Sigmoid colon (tissue), 7 donors: ENCODE results near the gene TSTD2. TPM values are rescaled to one million over a fixed set of nuclear protein-coding genes. Genes with fewer than 3 reads are reported as not detected.
"Not testable (repeated sequence)": the region's sequence is repeated elsewhere in the genome, so short reads cannot be mapped to it uniquely, and the experiment has no call there.

ENCODE experiments used
- DNase-seq: peaks from one replicate; pipeline ENCODE4 v3.0.0-alpha.2; 2019
- H3K27ac ChIP-seq, 4 donors: fragments of 200-600 bp; sonication (generic); one replicate each; pipeline ENCODE4 v1.5.1; 2016 to 2019; ENCODE audit warnings: mild to moderate bottlenecking in 1 of 4
- H3K27me3 ChIP-seq, 3 donors: fragments of 200-600 bp; sonication (generic); one replicate each; pipeline ENCODE4 v1.5.1; 2019; ENCODE audit warnings: mild to moderate bottlenecking in 1 of 3
- H3K36me3 ChIP-seq, 4 donors: fragments of 200-600 bp; sonication (generic); one replicate each; pipeline ENCODE4 v1.5.1; 2016 to 2019
- H3K4me1 ChIP-seq, 4 donors: fragments of 200-600 bp; sonication (generic); one replicate each; pipeline ENCODE4 v1.5.1; 2017 to 2019
- H3K4me3 ChIP-seq, 4 donors: fragments of 200-600 bp; sonication (generic); one replicate each; pipeline ENCODE4 v1.5.1; 2017 to 2019; ENCODE audit warnings: mild to moderate bottlenecking in 2 of 4, moderate library complexity in 1 of 4
- H3K9me3 ChIP-seq, 4 donors: fragments of 200-600 bp in 3 of 4; sonication (generic) in 3 of 4; one replicate each; pipeline versions ENCODE4 v1.5.1 to v1.6.1; 2013 to 2019
- EP300 ChIP-seq, 4 donors: sonication (generic); formaldehyde crosslinking; IDR thresholded peaks; one replicate each; pipeline ENCODE4 v1.6.1; 2017; ENCODE audit warnings: antibody characterized with exemption in 4 of 4
- POLR2A ChIP-seq, 2 donors: fragments of 450-650 bp; IDR thresholded peaks; one replicate each; pipeline ENCODE4 v1.6.1; 2016; ENCODE audit warnings: antibody characterized with exemption in 2 of 2, mild to moderate bottlenecking in 2 of 2, moderate library complexity in 2 of 2
- POLR2AphosphoS5 ChIP-seq, 4 donors: sonication (generic); formaldehyde crosslinking; IDR thresholded peaks; one replicate each; pipeline ENCODE4 v1.6.1; 2017; ENCODE audit warnings: antibody characterized with exemption in 4 of 4
- WGBS, 2 donors: extraction: QIAGEN DNeasy Blood & Tissue Kit; methylation state at CpG; one replicate each; pipeline ENCODE4 v1.1.7; 2013; 5-methylcytosine and 5-hydroxymethylcytosine counted together
- intact Hi-C: fragments of 100-400 bp; cut with DNase I; formaldehyde crosslinking; loops from one replicate; pipeline ENCODE4 v1.15.1; 2023
- polyA plus RNA-seq, 3 donors: library from polyadenylated mRNA; stranded (reverse); fragments of 200-250 nt; gene quantifications; one replicate each; pipeline ENCODE4 v1.2.3, GENCODE V29; 2013
- total RNA-seq, 4 donors: library from RNA; depleted of rRNA; stranded (reverse); fragments of >200 nt; gene quantifications; one replicate each; pipeline ENCODE4 v1.1.0, GENCODE V29; 2016
- TF ChIP-seq, protein P1 (sequence below), 4 experiments: fragments of 450-650 bp in 3 of 4; fragments of 200-600 bp in 1 of 4; IDR thresholded peaks; one replicate each; pipeline ENCODE4 v1.5.1; 2016 to 2019; ENCODE audit warnings: antibody characterized with exemption in 4 of 4, mild to moderate bottlenecking in 3 of 4, moderate library complexity in 2 of 4
- donor health status: healthy with polysubstance abuse.
- donor health status: Bipolar disorder and iron deficiency.
- donor health status: healthy.

Gene TSTD2
- total and polyA plus RNA-seq, 7 donors = 8.4 to 31.2 (median 15.5) TPM

DNA sequence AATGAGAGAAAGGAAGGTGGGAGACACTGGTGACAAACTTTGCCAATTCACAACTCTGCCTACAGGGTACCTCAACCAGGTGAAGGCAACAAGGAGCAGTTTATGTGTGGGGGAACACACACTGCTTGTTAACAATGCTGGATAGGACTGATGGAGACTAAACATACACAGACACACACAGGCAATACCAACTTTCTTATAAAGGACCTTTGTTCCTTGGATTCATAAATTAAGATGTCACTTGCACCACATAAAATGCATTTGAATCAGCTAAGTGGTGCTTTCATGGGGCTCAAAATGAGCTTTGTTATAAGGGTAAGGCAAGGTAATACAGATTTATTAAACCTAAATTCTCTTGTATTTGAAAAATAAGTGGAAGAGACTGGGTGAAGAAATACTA, 4.0 kb downstream of the TSTD2 start:
- peaks cover 0 to 42% (median 33%) of the 10 kb centered on the region in 4 donors for H3K4me1 ChIP-seq
- peak overlapping the region in 1 of 4 donors; percentile 4 for H3K27ac ChIP-seq
- intact Hi-C loops = no loop called here
- no peaks in the 10 kb centered on the region for H3K27me3 ChIP-seq
- H3K9me3 ChIP-seq = no peaks in the 10 kb centered on the region
- DNase-seq = no peak
- H3K36me3 ChIP-seq = peaks cover 0 to 17% (median 3%) of the 10 kb centered on the region in 4 donors
- no peak overlapping the region for H3K4me3 ChIP-seq
- TF ChIP-seq POLR2AphosphoS5 (IDR thresholded peaks at IDR 0.05) (no peak), POLR2A (IDR thresholded peaks at IDR 0.05) (no peak), EP300 (IDR thresholded peaks at IDR 0.05) (no peak)
- TF ChIP-seq, protein P1, sequence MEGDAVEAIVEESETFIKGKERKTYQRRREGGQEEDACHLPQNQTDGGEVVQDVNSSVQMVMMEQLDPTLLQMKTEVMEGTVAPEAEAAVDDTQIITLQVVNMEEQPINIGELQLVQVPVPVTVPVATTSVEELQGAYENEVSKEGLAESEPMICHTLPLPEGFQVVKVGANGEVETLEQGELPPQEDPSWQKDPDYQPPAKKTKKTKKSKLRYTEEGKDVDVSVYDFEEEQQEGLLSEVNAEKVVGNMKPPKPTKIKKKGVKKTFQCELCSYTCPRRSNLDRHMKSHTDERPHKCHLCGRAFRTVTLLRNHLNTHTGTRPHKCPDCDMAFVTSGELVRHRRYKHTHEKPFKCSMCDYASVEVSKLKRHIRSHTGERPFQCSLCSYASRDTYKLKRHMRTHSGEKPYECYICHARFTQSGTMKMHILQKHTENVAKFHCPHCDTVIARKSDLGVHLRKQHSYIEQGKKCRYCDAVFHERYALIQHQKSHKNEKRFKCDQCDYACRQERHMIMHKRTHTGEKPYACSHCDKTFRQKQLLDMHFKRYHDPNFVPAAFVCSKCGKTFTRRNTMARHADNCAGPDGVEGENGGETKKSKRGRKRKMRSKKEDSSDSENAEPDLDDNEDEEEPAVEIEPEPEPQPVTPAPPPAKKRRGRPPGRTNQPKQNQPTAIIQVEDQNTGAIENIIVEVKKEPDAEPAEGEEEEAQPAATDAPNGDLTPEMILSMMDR (IDR thresholded peaks at IDR 0.05) = no peak

DNA sequence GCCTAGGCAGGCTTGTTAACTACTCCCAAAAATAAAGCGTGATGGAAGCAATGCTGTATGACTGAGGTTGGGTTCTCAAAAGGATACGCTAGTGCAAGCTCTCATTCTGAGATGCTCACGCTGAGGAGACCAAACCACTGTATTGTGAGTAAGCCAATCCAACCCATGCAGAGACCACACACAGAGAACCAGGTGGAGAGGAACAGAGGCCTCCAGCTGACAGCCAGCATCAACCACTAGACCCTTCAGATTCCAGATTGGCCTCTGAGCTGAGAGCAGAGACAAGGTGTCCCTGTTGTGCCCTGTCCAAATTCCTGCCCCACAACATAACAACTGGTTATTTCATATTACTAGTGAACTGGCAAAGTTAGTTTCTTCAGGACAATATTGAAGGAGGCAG, 4.5 kb downstream of the TSTD2 start:
- Histone ChIP-seq H3K36me3 (peaks cover 0 to 21% (median 3%) of the 10 kb centered on the region in 4 donors), H3K4me1 (peaks cover 0 to 41% (median 33%) of the 10 kb centered on the region in 4 donors), H3K9me3 (no peaks in the 10 kb centered on the region), H3K4me3 (no peak overlapping the region), H3K27me3 (no peaks in the 10 kb centered on the region), H3K27ac (peak overlapping the region in 1 of 4 donors; percentile 4)
- DNase-seq = no peak
- 89 to 96% methylated on average over 3 of the region's 3 CpGs for WGBS, 2 donors
- TF ChIP-seq POLR2A (IDR thresholded peaks at IDR 0.05) = no peak
- TF ChIP-seq, protein P1 (IDR thresholded peaks at IDR 0.05) = no peak
- no peak for TF ChIP-seq POLR2AphosphoS5 (IDR thresholded peaks at IDR 0.05)
- no peak for TF ChIP-seq EP300 (IDR thresholded peaks at IDR 0.05)
- intact Hi-C loops = no loop called here

DNA sequence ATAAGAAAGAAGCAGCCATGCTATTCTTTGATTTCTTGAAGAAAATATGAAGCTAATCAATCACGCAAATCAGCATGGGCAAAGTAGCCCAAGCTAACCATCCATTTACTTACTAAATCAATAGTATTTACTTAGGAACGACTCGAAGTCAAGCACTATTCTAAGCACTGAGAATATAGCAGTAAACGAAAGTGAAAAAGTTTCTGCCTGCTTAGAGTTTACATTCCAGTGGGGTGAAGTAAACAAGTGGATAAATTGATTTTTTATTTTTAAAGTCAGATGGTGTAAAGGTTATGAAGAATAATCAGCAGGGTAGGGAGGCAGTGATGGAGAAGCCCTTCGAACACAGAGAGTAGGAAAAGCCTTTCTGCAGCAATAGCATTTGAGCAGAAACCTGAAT, 5.5 kb downstream of the TSTD2 start:
- Histone ChIP-seq H3K27ac (peak overlapping the region; percentile 12 to 41 (median 34)), H3K27me3 (no peaks in the 10 kb centered on the region)
- WGBS, 2 donors = 75 to 79% methylated on average over 5 of the region's 5 CpGs

DNA sequence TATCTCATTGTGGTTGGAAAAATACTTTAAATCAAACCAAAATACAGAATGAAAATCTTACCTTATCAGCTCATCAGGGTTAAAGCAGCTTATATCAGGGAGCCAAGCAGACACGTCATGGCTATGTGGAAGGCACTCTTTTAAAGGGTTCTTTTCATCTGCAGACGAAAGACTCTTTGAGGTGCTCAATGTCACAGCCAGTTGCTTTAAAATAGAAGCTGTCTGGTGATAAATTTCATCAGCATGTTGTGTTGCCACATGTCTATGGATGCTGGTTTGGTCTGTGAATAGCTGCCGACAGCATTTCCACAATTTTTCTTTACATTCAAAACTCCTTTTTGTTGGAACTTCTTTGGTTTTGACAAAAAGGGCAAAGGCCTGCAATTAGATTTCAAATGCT, 7.5 kb downstream of the TSTD2 start:
- WGBS, 2 donors = 63 to 65% methylated on average over 3 of the region's 3 CpGs
- H3K36me3 ChIP-seq = peaks cover 0 to 39% (median 3%) of the 10 kb centered on the region in 4 donors
- no peak for TF ChIP-seq POLR2A (IDR thresholded peaks at IDR 0.05)
- no peak for TF ChIP-seq POLR2AphosphoS5 (IDR thresholded peaks at IDR 0.05)
- no peak for TF ChIP-seq EP300 (IDR thresholded peaks at IDR 0.05)
- TF ChIP-seq, protein P1 (IDR thresholded peaks at IDR 0.05) = no peak
- H3K4me1 ChIP-seq = peaks cover 0 to 26% (median 21%) of the 10 kb centered on the region in 4 donors
- DNase-seq = no peak
- H3K27me3 ChIP-seq = no peaks in the 10 kb centered on the region
- intact Hi-C loops = no loop called here
- no peak overlapping the region for H3K4me3 ChIP-seq
- no peak overlapping the region for H3K27ac ChIP-seq
- no peaks in the 10 kb centered on the region for H3K9me3 ChIP-seq

More for the DNA sequence above, 5.5 kb downstream of the TSTD2 start:
- DNase-seq = no peak
- intact Hi-C loops = no loop called here
- Histone ChIP-seq H3K36me3 (peaks cover 0 to 31% (median 3%) of the 10 kb centered on the region in 4 donors), H3K4me1 (peaks cover 0 to 41% (median 33%) of the 10 kb centered on the region in 4 donors), H3K9me3 (no peaks in the 10 kb centered on the region), H3K4me3 (no peak overlapping the region)
- no peak for TF ChIP-seq POLR2AphosphoS5 (IDR thresholded peaks at IDR 0.05)
- TF ChIP-seq, protein P1 (IDR thresholded peaks at IDR 0.05) = no peak
- no peak for TF ChIP-seq POLR2A (IDR thresholded peaks at IDR 0.05)
- no peak for TF ChIP-seq EP300 (IDR thresholded peaks at IDR 0.05)

DNA sequence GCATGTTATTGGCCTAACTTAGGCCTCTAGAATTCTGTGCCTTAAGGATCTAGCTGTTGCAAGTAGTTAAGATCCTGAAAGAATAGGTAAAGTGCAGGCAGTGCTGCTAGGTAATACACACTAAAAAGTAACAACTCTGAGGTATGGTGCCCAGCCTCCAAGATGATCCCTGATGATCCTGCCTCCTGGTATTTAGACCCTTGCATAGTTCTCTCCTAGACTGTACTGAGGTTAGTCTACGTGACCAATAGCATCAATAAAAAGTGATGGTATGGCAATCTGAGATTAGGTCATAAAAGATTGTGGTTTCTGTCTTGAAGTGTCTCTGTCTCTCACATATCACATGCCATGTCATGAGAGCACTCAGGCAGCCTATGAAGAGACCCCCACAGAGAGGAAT, 9.2 kb downstream of the TSTD2 start:
- H3K36me3 ChIP-seq = peaks cover 0 to 42% (median 5%) of the 10 kb centered on the region in 4 donors

DNA sequence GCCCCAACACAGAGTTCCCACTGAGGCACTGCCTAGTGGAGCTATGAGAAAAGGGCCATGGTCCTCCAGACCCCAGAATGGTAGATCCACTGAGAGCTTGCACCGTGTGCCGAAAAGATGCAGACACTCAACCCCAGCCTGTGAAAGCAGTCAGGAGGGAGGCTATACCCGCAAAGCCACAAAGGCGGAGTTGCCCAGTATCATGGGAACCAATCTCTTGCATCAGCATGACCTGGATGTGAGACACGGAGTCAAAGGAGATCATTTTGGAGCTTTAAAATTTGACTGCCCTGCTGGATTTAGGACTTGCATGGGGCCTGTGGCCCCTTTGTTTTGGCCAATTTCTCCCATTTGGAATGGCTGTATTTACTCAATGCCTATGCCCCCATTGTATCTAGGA, 10.7 kb downstream of the TSTD2 start:
- intact Hi-C loops, DNase-seq, H3K4me3 ChIP-seq, H3K9me3 ChIP-seq, H3K27ac ChIP-seq, H3K4me1 ChIP-seq, H3K27me3 ChIP-seq: not testable (repeated sequence)
- H3K36me3 ChIP-seq = peaks cover 0 to 51% (median 5%) of the 10 kb centered on the region in 4 donors
- WGBS, 2 donors = 97 to 98% methylated on average over 5 of the region's 5 CpGs

More for the DNA sequence above, 9.2 kb downstream of the TSTD2 start:
- no peak for DNase-seq
- Histone ChIP-seq H3K27me3 (no peaks in the 10 kb centered on the region), H3K4me3 (no peak overlapping the region), H3K4me1 (peaks cover 0 to 20% (median 17%) of the 10 kb centered on the region in 4 donors), H3K9me3 (no peaks in the 10 kb centered on the region), H3K27ac (no peak overlapping the region)
- intact Hi-C loops = no loop called here
- 41 to 82% methylated on average over 1 of the region's 1 CpG for WGBS, 2 donors
- TF ChIP-seq, protein P1 (IDR thresholded peaks at IDR 0.05) = no peak
- TF ChIP-seq POLR2AphosphoS5 (IDR thresholded peaks at IDR 0.05) (no peak), EP300 (IDR thresholded peaks at IDR 0.05) (no peak), POLR2A (IDR thresholded peaks at IDR 0.05) (no peak)

DNA sequence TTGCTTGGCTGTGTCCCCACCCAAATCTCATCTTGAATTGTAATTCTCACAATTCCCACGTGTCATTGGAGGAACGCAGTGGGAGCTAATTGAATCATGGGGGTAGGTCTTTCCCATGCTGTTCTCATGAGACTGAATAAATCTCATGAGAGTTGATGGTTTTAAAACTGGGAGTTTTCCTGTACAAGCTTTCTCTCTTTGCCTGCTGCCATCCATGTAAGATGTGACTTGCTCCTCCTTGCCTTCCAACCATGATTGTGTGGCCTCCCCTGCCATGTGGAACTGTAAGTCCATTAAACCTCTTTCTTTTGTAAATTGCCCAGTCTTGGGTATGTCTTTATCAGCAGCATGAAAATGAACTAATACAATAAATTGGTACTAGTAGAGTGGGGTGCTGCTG, 13.1 kb downstream of the TSTD2 start:
- H3K27ac ChIP-seq, H3K9me3 ChIP-seq, DNase-seq, H3K4me3 ChIP-seq, H3K4me1 ChIP-seq, H3K27me3 ChIP-seq, intact Hi-C loops: not testable (repeated sequence)
- 96 to 97% methylated on average over 2 of the region's 2 CpGs for WGBS, 2 donors
- H3K36me3 ChIP-seq = peaks cover 0 to 60% (median 3%) of the 10 kb centered on the region in 4 donors
